SU-DHL-6 (cell line): Measurements from ENCODE around the gene CDKAL1.

Source experiments
- CTCF ChIP-seq: fragments of 200-600 bp; sonication (generic); IDR thresholded peaks from one replicate; pipeline ENCODE4 v1.5.1; 2017; ENCODE audit warnings: antibody characterized with exemption, mild to moderate bottlenecking, low read length, moderate library complexity; ENCODE audit not compliant: insufficient read depth, poor library complexity, severe bottlenecking
- EZH2phosphoT487 ChIP-seq: fragments of 200-600 bp; sonication (generic), shearing (Covaris generic); conservative IDR thresholded peaks from 2 replicates; pipeline ENCODE4 v1.6.1; 2018; ENCODE audit warnings: mild to moderate bottlenecking, antibody characterized with exemption, low read length, moderate library complexity, mixed read lengths

GRCh38 chr6:20835315-20836010 lies 301.2 kb downstream of the CDKAL1 start:
- TF ChIP-seq CTCF (no peak), EZH2phosphoT487 (no peak)
